HG02642 (cell line): ENCODE results near the gene TRAPPC12.
"Not testable (repeated sequence)": the region's sequence is repeated elsewhere in the genome, so short reads cannot be mapped to it uniquely, and the experiment has no call there.

Source experiments
- ATAC-seq: cut with Tn5 transposase; IDR thresholded peaks from one replicate; pipeline ENCODE4 v1.9.1; 2021; ENCODE audit warnings: mild to moderate bottlenecking; ENCODE audit not compliant: unreplicated experiment, poor library complexity

The TRAPPC12 gene

GRCh38 chr2:3430172-3430571 is 50.7 kb downstream of the TRAPPC12 start:
- ATAC-seq = no peak

DNA sequence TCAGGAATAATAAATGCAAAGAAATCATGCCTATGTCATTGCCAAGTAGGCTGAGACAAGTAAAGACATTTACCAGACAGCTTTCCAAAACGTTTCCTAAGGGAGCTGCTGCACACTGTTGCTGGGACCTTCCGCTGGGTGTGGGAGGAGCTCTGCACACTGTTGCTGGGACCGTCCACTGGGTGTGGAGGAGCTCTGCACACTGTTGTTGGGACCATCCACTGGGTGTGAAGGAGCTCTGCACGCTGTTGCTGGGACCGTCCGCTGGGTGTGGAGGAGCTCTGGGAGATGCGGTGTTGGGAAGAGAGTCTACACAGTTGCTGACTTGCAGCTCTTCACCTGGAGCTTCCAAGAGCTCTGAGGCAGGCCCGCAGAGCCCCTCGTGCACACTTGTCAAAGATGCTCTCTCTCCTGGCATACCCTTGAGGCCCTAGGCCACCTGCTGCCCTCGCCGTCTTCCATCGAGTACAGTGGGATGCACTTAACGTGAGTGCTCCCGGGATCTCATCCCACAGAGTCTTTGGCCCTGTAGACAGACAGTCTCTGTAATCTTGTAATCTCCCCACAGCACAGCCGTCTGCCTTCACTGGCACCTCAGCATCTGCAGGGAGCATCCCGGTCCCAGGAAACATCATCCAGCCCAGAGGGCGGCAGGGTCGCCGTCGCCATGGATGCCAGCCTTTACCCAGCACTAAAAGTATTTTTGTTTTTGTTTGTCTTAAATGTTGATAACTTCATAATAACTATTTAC is 51.4 kb downstream of the TRAPPC12 start:
- no peak for ATAC-seq

DNA sequence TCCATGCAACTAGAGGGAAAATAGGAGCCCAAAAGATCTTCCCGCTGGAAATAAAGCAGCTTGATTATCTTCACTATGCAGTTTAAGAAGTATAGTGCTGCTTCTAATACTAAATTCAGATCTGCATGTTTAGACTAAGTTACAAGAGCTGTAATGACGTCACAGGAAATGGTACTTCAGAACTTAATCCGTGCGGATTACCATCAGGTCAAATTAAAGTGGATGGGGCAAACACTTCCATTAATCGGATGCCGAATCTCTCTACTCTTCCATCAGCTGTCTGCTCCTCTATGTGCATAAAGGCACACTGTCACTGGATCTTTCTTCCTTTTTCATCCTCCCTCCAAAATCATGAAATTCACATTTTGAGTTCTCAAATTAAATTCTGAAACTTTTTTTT is 52.6 kb downstream of the TRAPPC12 start:
- ATAC-seq = no peak

DNA sequence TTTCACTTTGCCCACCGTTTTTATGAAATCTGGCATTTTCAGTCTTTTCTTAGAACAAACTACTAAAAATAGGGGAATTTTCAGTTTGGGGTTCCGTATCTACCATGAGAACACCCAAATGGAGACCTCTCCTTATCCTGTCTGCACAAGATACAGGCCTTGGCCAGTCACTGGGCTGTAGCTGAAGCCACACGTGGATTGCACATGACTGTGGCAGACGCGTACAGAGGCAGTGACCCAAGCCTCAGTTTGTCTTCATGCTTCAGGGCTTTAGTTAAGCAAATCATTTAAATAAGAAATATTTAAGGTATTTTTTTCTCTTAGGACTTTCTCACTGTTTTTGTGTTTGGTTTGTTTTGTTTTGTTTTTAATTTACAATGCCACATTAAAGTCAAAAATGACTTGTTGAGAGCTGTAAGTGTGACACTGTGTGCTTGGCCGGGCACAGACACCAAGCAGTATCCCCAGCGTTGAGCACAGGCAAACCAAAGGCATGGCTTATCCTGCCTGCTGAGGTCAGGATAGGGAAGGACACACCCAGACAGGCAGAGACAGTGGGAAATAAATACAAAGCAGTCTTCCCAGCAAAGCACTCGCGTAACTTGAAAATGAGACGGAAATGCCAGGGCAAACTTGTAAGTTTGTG is 53.3 kb downstream of the TRAPPC12 start:
- ATAC-seq = no peak

DNA sequence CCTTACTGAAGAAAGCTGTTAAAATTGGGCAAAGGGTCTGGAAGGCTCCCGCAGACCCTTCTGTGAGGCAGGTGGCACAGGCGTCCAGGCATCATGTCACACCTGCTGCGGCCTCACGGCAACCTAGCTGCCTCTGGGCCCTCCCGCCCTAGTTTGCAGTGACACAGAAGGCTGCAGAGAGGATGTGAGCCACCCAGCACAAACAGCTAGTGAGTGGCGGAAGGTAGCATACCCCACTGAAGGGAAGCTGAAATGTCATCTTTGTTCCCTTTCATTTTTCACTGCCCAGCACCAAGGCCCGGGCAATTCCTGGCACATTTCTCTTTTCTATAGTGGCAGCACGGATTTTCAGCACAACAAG is 53.8 kb downstream of the TRAPPC12 start:
- no peak for ATAC-seq

DNA sequence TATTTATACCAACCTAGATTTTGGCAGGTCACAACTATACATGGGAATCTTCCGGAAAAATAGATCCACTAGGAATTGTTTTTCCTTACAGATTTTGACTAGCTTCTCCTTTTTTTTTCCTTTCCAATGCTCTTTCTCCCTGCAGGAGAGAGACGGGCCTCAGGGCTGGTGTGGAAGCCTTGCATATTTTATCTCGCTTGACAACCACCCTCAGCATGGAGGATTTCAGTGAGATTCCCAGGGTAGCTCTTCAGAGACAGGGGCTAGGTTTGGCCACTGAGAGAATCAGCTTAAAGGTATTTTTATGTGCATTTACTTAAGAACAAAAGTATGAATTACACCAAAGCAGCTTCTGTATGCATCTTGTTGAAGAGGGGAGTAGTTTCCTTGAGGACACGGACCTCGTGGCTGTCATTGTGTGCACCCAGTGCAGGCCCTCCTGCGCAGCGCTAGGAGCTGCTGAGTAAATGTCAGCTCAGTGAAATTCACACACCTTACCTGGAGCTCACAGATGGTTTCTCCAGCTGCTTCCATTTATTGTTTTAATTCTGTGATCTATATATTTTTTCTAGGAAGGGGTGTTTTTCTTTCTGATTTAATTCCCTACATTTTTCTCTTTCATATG is 54.4 kb downstream of the TRAPPC12 start:
- no peak for ATAC-seq

DNA sequence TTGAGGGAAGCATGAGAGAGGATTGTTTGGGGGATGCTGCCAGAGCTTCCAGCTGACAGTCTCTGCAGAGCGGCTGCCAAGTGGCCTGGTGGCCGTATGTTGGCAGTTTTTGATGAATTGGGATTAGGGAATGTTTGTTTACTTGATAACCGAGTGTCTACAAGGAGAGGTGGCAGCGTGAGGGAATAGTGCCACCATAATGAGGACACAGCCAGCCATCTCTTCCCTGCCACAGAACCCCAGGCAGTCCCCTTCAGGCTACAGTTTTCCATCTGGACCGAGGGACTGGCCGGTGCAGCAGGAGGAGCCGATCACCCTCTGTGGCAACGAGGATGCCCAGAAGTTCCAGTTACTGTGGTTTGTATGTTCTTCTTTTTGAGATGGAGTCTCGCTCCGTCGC is 55.2 kb downstream of the TRAPPC12 start:
- no peak for ATAC-seq

GRCh38 chr2:3435445-3435844 is 56.0 kb downstream of the TRAPPC12 start:
- no peak for ATAC-seq

DNA sequence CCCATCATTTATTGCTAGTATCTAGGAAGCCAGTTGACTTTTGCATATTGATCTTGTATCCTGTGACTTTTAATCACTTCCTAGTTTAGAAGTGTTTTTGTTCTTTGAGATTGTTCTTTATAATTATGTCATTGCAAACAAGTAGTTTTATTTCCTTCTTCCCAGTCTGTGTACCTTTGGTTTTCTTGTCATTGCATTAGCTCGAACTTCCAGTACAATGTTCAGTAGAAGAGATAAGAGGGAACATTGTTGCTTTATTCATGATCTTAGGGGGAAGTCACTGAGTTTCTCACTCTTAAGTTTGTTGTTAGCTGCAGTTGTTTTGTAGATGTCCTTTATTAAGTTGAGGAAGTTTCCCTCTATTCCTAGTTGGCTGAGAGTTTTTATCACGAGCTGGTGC is 61.0 kb downstream of the TRAPPC12 start:
- no peak for ATAC-seq

DNA sequence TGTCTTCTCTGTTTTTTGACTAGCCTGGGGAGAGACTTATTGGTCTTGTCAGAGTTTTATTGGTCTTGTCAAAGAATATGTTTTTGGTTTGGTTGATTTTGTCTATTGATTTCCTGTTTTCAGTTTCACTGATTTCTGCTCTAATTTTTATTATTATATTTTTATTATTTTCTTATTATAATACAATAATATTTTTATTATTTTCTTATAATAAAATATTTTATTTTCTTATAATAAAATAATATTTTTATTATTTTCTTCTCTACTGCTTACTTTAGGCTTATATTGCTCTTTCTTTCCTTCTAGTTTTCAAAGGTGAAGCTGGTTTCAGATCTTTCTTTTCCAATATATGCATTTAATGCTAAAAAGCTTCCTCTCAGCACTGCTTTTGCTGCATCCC is 62.0 kb downstream of the TRAPPC12 start:
- no peak for ATAC-seq

DNA sequence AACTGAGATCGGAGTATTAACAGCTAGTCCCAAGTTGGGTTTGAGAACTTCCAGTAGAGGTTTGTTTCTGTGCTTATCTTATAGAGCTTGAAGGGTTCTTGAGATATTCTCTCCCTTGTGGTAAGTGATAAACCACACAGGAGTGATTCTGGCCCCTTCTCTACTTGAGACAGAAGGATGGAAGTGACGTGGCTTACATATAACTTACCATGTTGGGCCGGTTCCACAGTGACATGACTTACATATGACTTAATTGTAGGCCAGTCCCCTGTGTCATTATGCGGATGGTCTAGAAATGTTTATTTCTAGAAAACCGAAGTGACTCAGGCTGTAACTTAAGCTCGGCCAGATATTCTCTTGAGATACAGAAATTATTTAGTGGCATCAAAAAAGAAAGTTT is 62.7 kb downstream of the TRAPPC12 start:
- no peak for ATAC-seq

DNA sequence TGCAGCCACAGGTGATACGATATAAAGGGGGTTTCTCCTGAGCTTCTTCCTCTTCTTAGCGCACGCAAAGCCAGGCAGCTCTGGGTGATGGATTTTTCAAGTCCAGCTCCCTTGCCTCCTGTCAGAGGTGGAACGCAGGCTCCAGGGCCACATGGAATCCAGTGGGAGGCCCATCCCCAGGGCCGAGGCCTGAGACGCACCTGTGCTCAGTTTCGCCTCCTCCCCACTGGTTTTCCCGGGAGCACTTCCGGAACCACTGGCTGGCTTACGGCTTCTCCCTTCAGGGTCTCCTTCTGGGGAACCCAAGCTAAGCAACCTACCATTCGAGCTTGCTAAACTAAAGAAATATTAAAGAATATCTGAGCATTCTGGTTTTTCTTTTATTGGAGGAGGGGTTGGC is 63.6 kb downstream of the TRAPPC12 start:
- no peak for ATAC-seq

GRCh38 chr2:3443506-3444084 is 64.1 kb downstream of the TRAPPC12 start:
- ATAC-seq = no peak

DNA sequence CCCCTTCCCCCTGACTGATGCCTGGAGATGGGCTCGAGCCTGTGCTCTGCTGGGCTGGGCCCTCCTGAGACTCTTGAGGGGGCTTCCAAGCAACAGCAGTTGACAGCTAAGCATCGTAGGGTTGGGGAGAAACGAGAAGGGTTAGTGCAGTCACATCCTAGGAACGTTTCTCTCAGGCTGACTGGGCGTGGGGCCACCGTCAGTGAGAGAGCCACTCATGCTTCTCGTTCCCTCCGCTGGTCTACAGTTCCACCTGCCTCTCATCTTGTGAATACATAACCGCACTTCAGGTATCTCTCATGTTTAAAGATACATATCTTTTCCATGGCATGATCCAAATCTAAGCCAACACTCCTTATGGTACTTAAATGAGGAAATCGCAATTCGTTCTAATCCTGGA is 66.4 kb downstream of the TRAPPC12 start:
- ATAC-seq = no peak

GRCh38 chr2:3446381-3446780 is 66.9 kb downstream of the TRAPPC12 start:
- no peak for ATAC-seq

DNA sequence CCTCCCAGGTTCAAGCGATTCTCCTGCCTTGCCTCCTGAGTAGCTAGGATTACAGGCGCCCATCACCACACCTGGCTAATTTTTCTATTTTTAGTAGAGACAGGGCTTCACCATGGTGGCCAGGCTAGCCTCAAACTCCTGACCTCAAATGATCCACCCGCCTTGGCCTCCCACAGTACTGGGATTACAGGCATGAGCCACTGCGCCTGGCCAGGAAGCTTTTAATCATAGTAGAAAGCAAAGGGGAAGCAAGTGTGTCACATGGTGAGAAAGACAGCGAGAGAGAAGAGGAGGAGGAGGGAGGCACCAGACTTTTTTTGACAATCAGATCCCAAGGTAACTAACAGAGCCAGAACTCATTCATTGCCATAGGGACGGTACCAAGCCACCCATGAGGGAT is 67.7 kb downstream of the TRAPPC12 start:
- ATAC-seq = not testable (repeated sequence)

GRCh38 chr2:3447789-3448317 is 68.4 kb downstream of the TRAPPC12 start:
- no peak for ATAC-seq

- not testable (repeated sequence) for ATAC-seq
These were observed 69.0 kb downstream of the TRAPPC12 start for GRCh38 chr2:3448441-3448911.

GRCh38 chr2:3449086-3449485 is 69.6 kb downstream of the TRAPPC12 start:
- no peak for ATAC-seq

DNA sequence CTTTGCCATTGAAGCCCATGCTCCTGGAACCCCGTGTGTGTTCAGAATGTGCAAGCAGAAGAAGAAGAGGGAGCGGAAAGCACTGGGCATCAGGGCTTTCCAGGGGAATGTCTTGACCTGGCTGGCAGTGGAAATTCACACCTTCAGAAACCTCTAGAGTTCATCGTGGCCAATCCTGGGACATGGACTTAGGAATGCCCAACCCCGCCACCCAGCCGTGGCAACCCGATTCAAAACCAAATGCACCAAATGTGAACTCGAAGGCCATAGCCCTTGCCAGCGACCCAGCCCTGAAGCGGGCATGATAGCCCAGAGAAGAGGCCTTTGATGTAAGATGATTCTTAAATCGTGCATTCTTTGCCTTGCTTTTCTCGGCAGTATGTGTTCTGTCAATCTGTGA is 70.4 kb downstream of the TRAPPC12 start:
- ATAC-seq = no peak

GRCh38 chr2:3450385-3451010 is 71.0 kb downstream of the TRAPPC12 start:
- no peak for ATAC-seq
